Liver (tissue), 3 donors: Measurements from ENCODE around the gene PRM2.

Experiments used
- JUND ChIP-seq, 2 donors: IDR thresholded peaks; 2 replicates each; pipeline ENCODE4 v1.6.1; 2016; ENCODE audit warnings: antibody characterized with exemption in 2 of 2
- REST ChIP-seq: IDR thresholded peaks from 2 replicates; pipeline ENCODE4 v1.6.1; 2016; ENCODE audit warnings: antibody characterized with exemption, mild to moderate bottlenecking
- RXRA ChIP-seq, 2 donors: IDR thresholded peaks; 2 replicates each; pipeline ENCODE4 v1.6.1; 2017 to 2018; ENCODE audit warnings: antibody characterized with exemption in 2 of 2, mild to moderate bottlenecking in 1 of 2
- TF ChIP-seq, protein P1 (sequence below): fragments of 150-350 bp; IDR thresholded peaks from 2 replicates; pipeline ENCODE4 v1.5.1; 2017; ENCODE audit warnings: improper control_type of control experiment, low read depth, low read length; ENCODE audit not compliant: missing input control
- TF ChIP-seq, protein P2 (sequence below): IDR thresholded peaks from 2 replicates; pipeline ENCODE4 v1.6.1; 2016; ENCODE audit warnings: antibody characterized with exemption
- donor health status: healthy.
- donor health status: healthy.

DNA sequence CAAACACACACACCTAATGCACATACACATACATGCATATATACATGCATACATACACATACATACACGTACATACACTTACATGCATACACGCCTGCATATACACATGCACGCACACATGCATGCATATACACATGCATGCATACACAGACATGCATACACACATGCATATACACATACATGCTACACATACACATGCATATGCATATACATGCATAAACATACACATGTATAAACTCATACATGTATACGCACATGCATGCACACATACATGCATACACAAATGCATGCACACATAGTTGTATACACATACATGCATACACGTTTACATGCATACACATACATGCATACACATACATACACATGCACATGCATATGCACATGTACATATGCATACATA is 45.4 kb upstream of the PRM2 start:
- TF ChIP-seq JUND (IDR thresholded peaks at IDR 0.05) = no peak
- TF ChIP-seq, protein P1, sequence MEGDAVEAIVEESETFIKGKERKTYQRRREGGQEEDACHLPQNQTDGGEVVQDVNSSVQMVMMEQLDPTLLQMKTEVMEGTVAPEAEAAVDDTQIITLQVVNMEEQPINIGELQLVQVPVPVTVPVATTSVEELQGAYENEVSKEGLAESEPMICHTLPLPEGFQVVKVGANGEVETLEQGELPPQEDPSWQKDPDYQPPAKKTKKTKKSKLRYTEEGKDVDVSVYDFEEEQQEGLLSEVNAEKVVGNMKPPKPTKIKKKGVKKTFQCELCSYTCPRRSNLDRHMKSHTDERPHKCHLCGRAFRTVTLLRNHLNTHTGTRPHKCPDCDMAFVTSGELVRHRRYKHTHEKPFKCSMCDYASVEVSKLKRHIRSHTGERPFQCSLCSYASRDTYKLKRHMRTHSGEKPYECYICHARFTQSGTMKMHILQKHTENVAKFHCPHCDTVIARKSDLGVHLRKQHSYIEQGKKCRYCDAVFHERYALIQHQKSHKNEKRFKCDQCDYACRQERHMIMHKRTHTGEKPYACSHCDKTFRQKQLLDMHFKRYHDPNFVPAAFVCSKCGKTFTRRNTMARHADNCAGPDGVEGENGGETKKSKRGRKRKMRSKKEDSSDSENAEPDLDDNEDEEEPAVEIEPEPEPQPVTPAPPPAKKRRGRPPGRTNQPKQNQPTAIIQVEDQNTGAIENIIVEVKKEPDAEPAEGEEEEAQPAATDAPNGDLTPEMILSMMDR = no peak
- TF ChIP-seq, protein P2, sequence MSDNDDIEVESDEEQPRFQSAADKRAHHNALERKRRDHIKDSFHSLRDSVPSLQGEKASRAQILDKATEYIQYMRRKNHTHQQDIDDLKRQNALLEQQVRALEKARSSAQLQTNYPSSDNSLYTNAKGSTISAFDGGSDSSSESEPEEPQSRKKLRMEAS = no peak
- no peak for TF ChIP-seq RXRA (IDR thresholded peaks at IDR 0.05)
- TF ChIP-seq REST = no peak
